ENCODE measurements around the gene WAC. TPM values are rescaled to one million over a fixed set of nuclear protein-coding genes. Genes with fewer than 3 reads are reported as not detected.

WAC gene
- polyA plus RNA-seq, 1 donor from 2014 or later: 63.9 TPM

GRCh38 chr10:28580825-28581224, 47.9 kb downstream of the WAC start:
- Histone ChIP-seq H3K36me3 (ENCODE audit: insufficient read depth, low read length) (peaks cover 13% of the 10 kb centered on the region), H3K27ac (ENCODE audit: low read length) (no peak overlapping the region), H3K9me3 (ENCODE audit: low read length) (no peaks in the 10 kb centered on the region), H3K9ac (ENCODE audit: low read length) (no peak overlapping the region), H3K4me2 (ENCODE audit: low read length) (no peak overlapping the region), H2AFZ (ENCODE audit: low read depth, low read length) (no peak overlapping the region), H3F3A (ENCODE audit: insufficient read depth, low read length, poor library complexity, severe bottlenecking) (no peaks in the 10 kb centered on the region), H3K79me2 (replicated peaks; ENCODE audit: insufficient read depth, low read length) (peaks cover 93% of the 10 kb centered on the region), H4K20me1 (ENCODE audit: insufficient read depth) (peaks cover 11% of the 10 kb centered on the region), H3K4me3 (ENCODE audit: low read length) (no peak overlapping the region), H3K27me3 (ENCODE audit: insufficient read depth, low read depth, low read length) (no peaks in the 10 kb centered on the region), H3K9me2 (ENCODE audit: insufficient read depth, low read length) (no peaks in the 10 kb centered on the region)
- TF ChIP-seq RAD21 (conservative IDR thresholded peaks at IDR 0.05) (no peak), SMC3 (conservative IDR thresholded peaks at IDR 0.05; ENCODE audit: poor library complexity) (no peak), TAF1 (IDR thresholded peaks at IDR 0.05; ENCODE audit: low read depth) (no peak), EP300 (conservative IDR thresholded peaks at IDR 0.05; ENCODE audit: poor library complexity, severe bottlenecking) (no peak), EZH2 (IDR thresholded peaks at IDR 0.05; ENCODE audit: borderline replicate concordance, insufficient read depth, low read length, poor library complexity, severe bottlenecking) (no peak), CTCF (IDR thresholded peaks at IDR 0.05; ENCODE audit: poor library complexity, severe bottlenecking) (no peak), POLR2AphosphoS5 (IDR thresholded peaks at IDR 0.05) (no peak), REST (IDR thresholded peaks at IDR 0.05; ENCODE audit: borderline replicate concordance) (no peak), MXI1 (conservative IDR thresholded peaks at IDR 0.05; ENCODE audit: poor library complexity, severe bottlenecking) (no peak)

GRCh38 chr10:28581916-28582315, 49.0 kb downstream of the WAC start:
- Histone ChIP-seq H3K27ac (ENCODE audit: low read length) (no peak overlapping the region), H3K9me3 (ENCODE audit: low read length) (no peaks in the 10 kb centered on the region), H3K27me3 (ENCODE audit: insufficient read depth, low read depth, low read length) (no peaks in the 10 kb centered on the region), H3K79me2 (replicated peaks; ENCODE audit: insufficient read depth, low read length) (peaks cover 92% of the 10 kb centered on the region), H2AFZ (ENCODE audit: low read depth, low read length) (no peak overlapping the region), H3F3A (ENCODE audit: insufficient read depth, low read length, poor library complexity, severe bottlenecking) (no peaks in the 10 kb centered on the region), H4K20me1 (ENCODE audit: insufficient read depth) (peaks cover 11% of the 10 kb centered on the region), H3K4me3 (ENCODE audit: low read length) (no peak overlapping the region), H3K9ac (ENCODE audit: low read length) (no peak overlapping the region), H3K36me3 (ENCODE audit: insufficient read depth, low read length) (peaks cover 13% of the 10 kb centered on the region), H3K4me2 (ENCODE audit: low read length) (no peak overlapping the region), H3K9me2 (ENCODE audit: insufficient read depth, low read length) (no peaks in the 10 kb centered on the region)
- TF ChIP-seq SMC3 (conservative IDR thresholded peaks at IDR 0.05; ENCODE audit: poor library complexity) (no peak), EP300 (conservative IDR thresholded peaks at IDR 0.05; ENCODE audit: poor library complexity, severe bottlenecking) (no peak), EZH2 (IDR thresholded peaks at IDR 0.05; ENCODE audit: borderline replicate concordance, insufficient read depth, low read length, poor library complexity, severe bottlenecking) (no peak), CTCF (IDR thresholded peaks at IDR 0.05; ENCODE audit: poor library complexity, severe bottlenecking) (no peak), REST (IDR thresholded peaks at IDR 0.05; ENCODE audit: borderline replicate concordance) (no peak), TAF1 (IDR thresholded peaks at IDR 0.05; ENCODE audit: low read depth) (no peak), POLR2AphosphoS5 (IDR thresholded peaks at IDR 0.05) (no peak), RAD21 (conservative IDR thresholded peaks at IDR 0.05) (no peak), MXI1 (conservative IDR thresholded peaks at IDR 0.05; ENCODE audit: poor library complexity, severe bottlenecking) (no peak)
